ENCODE data around the gene NANP.

DNA sequence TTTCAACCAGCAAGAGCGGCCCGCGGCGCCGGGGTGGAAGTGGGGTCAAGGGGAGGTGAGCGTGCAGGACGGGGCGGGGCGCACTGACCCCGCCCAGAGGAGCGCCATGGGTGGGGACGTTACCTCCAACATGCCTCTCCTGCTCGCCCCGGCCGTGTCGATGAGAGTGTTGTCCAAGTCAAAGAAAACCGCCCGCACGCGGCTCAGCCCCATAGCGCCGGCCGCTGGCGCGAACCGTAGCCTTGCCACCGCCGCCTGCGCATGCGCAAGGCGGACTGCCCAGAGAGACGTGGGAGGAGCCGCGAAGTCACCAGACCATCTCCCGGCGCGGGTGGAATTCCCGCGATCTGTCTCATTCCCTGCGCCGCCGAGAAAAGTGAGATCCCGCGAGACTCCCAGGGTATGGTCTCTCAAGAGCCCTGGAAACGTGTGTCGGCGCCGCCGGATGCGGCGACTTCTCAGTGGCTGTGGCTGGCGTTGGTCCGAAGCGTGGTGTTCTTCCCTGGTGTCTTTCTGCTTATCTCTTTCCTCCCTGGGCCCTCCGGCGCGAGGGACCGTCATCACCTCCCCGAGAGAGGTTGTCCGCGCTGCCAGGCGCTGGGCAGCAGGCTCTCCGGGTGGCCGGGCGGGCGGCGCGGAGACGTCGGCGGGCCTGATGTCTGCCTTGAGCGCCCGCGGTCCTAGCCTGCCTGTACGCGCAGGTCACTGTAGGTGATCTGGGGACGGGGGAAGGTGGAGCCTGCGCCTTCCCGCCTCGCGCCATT, at the start of gene NANP:
- TF ChIP-seq, protein P1, sequence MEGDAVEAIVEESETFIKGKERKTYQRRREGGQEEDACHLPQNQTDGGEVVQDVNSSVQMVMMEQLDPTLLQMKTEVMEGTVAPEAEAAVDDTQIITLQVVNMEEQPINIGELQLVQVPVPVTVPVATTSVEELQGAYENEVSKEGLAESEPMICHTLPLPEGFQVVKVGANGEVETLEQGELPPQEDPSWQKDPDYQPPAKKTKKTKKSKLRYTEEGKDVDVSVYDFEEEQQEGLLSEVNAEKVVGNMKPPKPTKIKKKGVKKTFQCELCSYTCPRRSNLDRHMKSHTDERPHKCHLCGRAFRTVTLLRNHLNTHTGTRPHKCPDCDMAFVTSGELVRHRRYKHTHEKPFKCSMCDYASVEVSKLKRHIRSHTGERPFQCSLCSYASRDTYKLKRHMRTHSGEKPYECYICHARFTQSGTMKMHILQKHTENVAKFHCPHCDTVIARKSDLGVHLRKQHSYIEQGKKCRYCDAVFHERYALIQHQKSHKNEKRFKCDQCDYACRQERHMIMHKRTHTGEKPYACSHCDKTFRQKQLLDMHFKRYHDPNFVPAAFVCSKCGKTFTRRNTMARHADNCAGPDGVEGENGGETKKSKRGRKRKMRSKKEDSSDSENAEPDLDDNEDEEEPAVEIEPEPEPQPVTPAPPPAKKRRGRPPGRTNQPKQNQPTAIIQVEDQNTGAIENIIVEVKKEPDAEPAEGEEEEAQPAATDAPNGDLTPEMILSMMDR (IDR thresholded peaks at IDR 0.05 in 8 of 11, conservative IDR thresholded peaks at IDR 0.05 in 3 of 11), result peak in 2 of 11 experiments; percentile 22 to 34
- peak in 1 of 3 donors; percentile 29 for TF ChIP-seq POLR2A (IDR thresholded peaks at IDR 0.05)

Measured in spleen (tissue), 7 donors.